HG03095 (cell line): ENCODE results near the gene GRHL3.

Experiments used
- ATAC-seq: cut with Tn5 transposase; IDR thresholded peaks from one replicate; pipeline ENCODE4 v1.9.1; 2021; ENCODE audit warnings: moderate library complexity; ENCODE audit not compliant: unreplicated experiment

The GRHL3 gene

DNA sequence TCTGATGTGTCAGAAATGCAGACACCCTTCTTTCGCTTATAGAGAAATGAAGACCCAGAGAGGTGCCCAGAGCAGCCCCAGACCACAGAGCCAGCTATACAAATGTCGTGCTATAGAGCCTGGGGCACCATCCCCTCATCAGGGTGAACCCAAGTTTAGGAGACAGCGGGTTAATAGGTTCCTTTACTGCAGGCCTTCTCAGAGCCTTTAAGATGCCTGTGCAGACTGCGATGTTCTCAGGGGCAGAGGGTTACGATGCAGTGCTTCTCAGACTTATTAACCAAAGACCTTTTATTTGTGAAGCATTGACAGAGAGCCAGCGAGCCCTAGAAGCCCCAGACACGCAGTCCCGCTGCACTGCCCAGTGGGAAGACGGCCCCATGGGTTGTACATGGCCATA is 47.5 kb downstream of the GRHL3 start:
- ATAC-seq, result no peak

DNA sequence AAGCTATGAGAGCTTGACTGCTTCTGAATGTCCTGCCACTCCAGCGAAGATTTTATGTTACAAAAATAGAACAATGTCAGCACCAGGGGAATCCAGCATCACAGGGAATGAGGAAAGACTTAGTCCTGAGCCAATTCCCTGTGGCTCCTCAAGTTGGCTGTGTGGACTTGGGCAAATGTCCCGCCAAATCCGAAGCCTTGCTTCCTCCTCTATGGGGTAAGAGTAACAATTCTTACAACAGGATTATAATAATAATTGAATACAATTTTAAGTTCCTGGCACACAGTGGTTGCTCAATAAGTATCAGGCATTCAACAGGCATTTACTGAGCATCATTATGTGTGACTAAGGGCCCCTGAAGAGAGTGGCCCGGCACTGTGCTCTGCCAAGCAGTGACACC is 50.0 kb downstream of the GRHL3 start:
- no peak for ATAC-seq

GRCh38 chr1:24369801-24370200 is 50.6 kb downstream of the GRHL3 start:
- ATAC-seq, result no peak

DNA sequence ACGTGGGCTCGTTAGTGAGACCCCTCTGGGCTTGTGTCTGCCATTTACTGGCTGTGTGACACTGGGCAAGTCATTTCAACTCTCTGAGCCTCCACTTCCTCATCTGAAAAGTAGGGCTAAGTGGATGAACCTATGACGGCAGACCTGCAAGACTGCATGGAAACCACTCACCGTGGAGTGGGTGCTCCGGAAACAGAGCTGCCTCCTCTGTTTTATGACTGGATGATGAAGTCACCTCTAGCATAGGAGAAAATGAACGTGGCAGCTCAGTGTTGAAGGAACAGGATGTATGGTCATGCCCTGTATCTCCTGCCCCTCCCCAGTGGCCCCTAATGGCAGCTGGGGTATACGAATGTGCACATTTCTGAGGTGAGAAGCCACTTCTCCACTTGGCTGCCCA is 53.9 kb downstream of the GRHL3 start:
- no peak for ATAC-seq

- ATAC-seq, result no peak
These were observed 54.6 kb downstream of the GRHL3 start for GRCh38 chr1:24373710-24374109.

- ATAC-seq, result no peak
These were observed 56.0 kb downstream of the GRHL3 start for GRCh38 chr1:24374891-24375786.

DNA sequence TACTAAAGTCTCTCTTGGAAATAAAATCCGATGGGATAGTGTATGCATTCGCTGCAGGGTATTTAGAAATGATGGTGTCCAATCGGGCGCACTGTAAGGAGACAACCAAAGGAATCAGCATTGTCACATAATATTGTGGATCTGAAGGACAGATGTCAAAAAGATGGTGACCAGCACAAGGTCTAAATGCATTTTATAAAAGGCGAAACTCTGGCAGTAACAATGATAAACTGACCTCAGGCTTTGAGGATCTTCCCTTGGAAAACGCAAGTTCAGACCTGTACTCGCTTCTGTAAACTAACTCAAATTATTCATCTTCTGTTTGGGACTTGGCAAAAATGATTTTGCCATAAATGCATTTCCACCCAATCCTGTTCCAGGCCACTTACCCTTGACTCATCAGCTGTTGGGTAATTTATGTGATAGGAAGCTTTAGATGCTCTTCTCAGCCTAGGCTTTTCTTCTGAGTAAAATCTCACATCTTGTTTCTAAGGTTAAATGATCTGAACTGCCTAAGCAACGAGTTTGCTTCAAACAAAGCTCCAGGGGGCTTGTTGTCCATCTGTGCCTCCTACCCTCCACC is 60.7 kb downstream of the GRHL3 start:
- no peak for ATAC-seq

DNA sequence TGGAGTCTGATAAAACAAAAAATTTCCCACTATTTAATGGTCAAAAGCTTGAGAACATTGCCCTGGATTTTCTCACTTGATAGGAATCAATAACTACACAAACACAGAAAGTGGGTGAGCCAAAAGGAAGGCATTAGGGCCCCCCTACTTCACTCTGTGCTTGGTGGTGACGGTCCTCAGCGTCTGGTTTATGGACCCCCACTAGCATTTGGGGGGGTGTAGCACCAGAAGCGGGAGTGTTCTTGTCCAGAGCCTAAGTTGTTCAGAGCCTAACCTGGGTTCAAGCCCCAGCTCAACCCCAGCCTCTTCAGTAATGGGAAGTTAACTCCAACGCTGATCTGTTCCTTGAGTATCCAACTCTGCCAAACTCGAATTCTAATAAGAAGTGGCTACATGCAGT is 61.4 kb downstream of the GRHL3 start:
- no peak for ATAC-seq

GRCh38 chr1:24381256-24381655 is 62.1 kb downstream of the GRHL3 start:
- ATAC-seq, result no peak

- no peak for ATAC-seq
These were observed 63.0 kb downstream of the GRHL3 start for GRCh38 chr1:24382165-24382577.

DNA sequence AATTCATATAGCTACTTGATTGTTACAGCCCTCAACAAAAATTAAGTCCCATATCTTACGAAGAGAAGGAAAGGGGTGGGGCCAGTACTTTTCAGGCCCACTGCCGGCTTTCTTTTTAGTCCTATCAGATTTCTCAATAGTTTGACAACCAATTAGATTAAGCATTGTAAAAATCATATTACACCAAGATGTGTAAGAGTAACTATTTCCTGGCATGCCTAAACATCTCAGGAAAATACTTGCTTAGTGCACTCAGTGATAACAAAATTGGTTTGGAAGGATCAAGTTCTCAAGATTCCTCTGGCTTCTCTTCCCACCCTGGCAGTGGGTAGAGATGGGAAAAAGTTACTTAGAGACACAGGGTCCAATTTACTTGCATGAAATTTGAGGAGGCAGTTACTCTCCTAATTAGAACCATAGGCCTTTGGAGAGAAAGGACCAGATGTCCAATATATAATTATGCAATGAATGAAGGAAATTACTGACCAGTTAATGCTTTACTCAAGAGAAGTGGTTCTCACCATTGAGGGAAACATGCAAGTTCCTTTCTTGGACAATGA is 64.3 kb downstream of the GRHL3 start:
- ATAC-seq, result no peak

DNA sequence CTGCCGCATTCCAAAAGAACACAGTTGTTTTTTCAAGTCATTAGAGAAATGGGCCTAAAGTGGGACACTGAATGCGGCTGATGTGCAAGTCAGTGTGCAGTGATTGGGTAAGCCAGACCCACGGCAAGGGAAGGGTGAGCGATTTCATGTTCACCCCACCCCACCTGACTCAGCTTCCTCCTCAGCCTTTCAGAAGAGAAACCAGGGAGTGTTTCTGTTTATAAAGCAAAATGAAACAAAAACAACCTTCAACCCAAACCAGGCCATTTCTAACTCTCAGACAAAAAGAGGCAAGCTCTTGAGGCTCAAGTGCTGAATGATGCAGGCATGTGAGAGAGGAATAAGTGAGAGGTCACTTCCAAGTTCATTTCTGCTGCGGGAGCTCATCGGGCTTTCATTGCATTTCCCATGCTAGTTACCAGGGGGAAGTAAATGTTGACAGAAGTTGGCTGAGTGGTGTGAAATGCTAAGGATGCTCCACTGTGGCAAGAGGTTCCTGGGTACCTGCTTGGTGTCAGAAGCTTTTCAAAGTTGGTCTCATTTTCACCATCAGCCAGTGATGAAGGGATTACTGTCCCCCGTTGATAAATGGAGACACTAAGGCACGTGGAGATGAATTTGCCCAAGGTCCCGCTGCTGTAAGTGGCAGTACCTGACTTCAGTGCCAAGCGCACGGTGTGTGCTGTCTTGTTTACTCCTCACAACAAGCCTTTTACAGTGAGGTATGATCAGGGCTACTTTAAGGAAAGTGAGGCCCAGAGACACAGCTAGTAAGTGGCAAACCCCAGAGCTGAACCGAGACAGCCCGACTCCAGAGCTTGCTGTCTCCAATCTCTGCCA is 65.3 kb downstream of the GRHL3 start:
- ATAC-seq, result no peak

DNA sequence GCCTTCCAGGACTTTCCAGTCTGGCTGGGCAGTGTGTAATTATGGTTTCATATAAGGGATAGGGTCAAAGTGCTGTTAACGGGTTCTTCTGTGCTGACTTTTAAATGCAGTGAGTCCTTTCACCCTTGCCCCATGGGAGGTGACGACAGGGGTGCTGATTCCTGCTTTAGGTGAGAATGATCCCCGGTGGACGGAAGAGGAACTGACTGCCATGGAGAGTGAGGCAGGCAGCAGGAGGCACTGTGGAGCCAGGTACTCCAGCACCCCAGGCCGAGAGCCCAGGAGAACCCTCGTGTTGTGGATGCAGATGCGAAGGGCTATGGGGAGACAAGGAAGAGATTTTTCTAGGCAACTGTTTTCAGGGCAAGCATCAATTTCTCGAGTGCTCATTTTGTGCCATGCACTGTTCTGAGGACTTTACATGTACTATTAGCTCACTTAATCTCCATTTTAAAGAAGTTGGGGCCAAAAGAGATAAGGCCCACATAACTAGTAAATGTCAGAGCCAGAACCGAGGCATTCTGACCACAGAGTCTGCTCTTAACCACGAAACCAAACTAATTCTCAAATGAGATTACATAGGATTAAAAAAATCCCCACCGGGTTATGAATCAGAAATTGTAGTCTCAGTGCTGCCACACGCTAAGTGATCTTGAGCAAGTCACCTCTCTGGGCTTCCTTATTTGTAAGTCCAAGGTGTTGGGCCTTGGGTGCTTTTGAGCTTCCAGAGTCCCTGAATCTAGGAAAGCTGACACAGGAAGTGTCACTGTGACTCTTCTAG is 66.2 kb downstream of the GRHL3 start:
- ATAC-seq, result no peak

- ATAC-seq, result no peak
These were observed 67.1 kb downstream of the GRHL3 start for GRCh38 chr1:24386241-24386640.

DNA sequence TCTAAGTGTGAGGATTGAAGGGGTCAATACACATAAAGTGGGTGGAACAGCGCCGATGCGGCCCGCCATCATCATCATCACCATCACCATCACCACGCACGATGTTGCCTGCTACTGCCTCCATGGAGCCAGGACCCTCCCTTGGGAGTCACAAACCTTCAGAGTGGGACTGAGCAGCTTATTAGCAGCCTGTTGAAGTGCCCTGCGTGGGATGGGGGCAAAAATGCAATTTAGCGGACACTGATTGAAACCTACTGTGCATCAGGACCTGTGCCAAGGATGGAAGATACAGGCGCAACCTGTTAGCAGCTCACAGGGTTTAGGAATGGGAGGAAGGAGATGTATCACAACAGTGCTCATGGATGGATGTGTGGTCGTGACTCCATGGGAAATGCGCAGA is 67.8 kb downstream of the GRHL3 start:
- ATAC-seq, result no peak

- no peak for ATAC-seq
These were observed 68.5 kb downstream of the GRHL3 start for GRCh38 chr1:24387636-24388175.

DNA sequence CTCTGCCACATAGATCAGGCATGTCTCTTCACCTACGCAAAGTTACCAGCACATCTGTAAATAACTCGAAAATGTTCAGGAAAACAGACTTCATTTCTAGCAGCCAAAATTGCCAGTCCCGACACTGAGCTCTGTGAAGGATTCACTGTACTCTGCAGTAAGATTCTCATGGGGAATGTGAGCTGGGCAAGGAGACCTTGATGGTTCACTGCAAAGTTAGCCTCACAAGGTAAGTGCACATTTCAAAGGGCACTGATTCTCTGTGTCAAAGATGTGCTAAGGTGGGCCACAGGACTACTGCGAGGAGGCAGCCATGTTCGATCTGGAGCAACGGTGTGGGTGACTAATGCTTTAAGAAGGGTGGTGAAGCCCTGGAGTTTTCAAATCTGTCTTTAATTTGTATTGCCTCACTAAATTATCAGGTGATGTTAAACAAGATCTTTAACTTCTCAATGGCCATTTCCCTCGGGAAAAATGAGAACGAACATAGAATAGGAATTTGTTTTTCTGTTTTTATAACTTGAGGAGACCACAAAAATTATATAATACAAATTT is 69.3 kb downstream of the GRHL3 start:
- no peak for ATAC-seq

DNA sequence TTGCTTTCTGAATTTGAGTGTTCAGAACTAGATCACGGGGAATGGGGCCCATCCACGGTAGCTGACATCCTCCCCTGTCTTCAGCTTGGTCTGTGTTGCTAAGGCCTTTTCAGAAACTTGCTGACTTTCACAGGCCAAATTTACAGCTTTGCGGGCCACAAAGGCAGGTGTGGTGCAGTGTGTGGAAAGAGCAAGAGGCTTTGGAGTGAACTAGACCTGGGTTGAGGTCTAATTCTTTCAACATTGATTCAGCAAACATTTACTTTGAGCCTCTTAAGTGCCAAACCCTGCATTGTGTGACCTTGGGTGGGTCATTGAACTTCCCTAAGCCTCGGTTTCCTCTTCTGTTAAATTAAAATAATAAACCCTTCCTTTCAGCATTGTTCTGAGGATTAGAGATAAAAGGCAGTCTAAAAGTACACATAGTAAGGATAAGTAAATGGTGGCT is 70.1 kb downstream of the GRHL3 start:
- ATAC-seq, result no peak

- ATAC-seq, result no peak
These were observed 72.0 kb downstream of the GRHL3 start for GRCh38 chr1:24390924-24391782.
